GM12892 (cell line): ENCODE measurements around the gene KLHDC7B.

ENCODE experiments used
- POLR2A ChIP-seq: IDR thresholded peaks from 2 replicates; pipeline ENCODE4 v1.6.1; 2011; ENCODE audit warnings: low read depth, low read length, control low read depth
- POLR2AphosphoS5 ChIP-seq: IDR thresholded peaks from 2 replicates; pipeline ENCODE4 v1.6.1; 2011; ENCODE audit warnings: low read depth, low read length, control low read depth
- TAF1 ChIP-seq: IDR thresholded peaks from 2 replicates; pipeline ENCODE4 v1.6.1; 2011; ENCODE audit warnings: low read depth, mild to moderate bottlenecking, control low read depth, low read length, borderline replicate concordance

GRCh38 chr22:50575426-50575941 lies 29.8 kb downstream of the KLHDC7B start:
- TF ChIP-seq POLR2AphosphoS5 (no peak), POLR2A (no peak), TAF1 (no peak)
